OCI-LY3 (cell line): ENCODE results near the gene CCR4.

ENCODE experiments used
- EZH2phosphoT487 ChIP-seq: fragments of 200-600 bp; shearing (Covaris generic); IDR thresholded peaks from 2 replicates; pipeline ENCODE4 v1.6.1; 2018; ENCODE audit warnings: antibody characterized with exemption, mixed run types, low read depth
- TF ChIP-seq, protein P1 (sequence below): fragments of 200-600, 300-600 bp; sonication (generic); IDR thresholded peaks from 2 replicates; pipeline ENCODE4 v1.5.1; 2014; ENCODE audit warnings: antibody characterized with exemption, low read length, low read depth

DNA sequence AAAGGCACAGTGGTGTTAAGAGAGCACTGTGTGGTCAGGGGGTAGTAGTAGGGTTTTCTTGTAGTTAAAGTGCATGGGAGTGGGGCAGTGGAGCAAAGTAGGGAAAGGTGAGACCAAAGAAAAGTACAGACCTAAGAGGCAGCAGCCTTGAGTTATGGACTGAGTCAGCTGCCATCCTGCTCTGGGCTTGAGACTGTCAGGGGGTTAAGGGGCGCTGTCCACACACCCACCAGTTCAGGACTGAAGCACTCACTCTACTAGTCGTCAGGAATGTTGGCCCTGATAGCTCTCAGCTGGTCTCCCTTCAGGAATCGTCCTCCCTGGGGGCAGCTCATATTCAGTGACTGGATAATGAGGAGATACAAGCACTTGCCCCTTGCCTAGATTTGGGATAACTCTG is 7.9 kb downstream of the CCR4 start:
- TF ChIP-seq, protein P1, sequence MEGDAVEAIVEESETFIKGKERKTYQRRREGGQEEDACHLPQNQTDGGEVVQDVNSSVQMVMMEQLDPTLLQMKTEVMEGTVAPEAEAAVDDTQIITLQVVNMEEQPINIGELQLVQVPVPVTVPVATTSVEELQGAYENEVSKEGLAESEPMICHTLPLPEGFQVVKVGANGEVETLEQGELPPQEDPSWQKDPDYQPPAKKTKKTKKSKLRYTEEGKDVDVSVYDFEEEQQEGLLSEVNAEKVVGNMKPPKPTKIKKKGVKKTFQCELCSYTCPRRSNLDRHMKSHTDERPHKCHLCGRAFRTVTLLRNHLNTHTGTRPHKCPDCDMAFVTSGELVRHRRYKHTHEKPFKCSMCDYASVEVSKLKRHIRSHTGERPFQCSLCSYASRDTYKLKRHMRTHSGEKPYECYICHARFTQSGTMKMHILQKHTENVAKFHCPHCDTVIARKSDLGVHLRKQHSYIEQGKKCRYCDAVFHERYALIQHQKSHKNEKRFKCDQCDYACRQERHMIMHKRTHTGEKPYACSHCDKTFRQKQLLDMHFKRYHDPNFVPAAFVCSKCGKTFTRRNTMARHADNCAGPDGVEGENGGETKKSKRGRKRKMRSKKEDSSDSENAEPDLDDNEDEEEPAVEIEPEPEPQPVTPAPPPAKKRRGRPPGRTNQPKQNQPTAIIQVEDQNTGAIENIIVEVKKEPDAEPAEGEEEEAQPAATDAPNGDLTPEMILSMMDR, result no peak
- TF ChIP-seq EZH2phosphoT487, result no peak
